Measurements from ENCODE around the gene GPR152. TPM values are rescaled to one million over a fixed set of nuclear protein-coding genes. Genes with fewer than 3 reads are reported as not detected.
"Not testable (repeated sequence)": the region's sequence is repeated elsewhere in the genome, so short reads cannot be mapped to it uniquely, and the experiment has no call there.

The GPR152 gene
- total RNA-seq, 1 experiment from 2014 or later, result not detected

DNA sequence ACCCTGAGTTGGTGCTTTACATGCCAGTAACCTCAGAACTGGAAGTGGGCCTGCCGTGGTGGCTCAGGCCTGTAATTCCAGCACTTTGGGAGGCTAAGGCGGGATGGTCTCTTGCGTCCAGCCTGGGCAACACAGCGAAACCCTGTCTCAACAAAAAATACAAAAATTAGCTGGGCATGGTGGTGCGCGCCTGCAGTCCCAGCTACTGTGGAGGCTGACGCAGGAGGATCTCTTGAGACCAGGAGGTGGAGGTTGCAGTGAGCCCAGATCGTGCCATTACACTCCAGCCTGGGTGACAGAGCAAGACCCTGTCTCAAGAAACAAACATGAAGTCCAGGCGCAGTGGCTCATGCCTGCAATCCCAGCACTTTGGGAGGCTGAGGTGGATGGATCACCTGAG is 49.4 kb downstream of the GPR152 start:
- DNase-seq (ENCODE audit: low read depth, low spot score); H3K9me2 ChIP-seq (ENCODE audit: insufficient read depth); H3K9ac ChIP-seq (ENCODE audit: low read length); H3K4me2 ChIP-seq (ENCODE audit: low read length); H3K27ac ChIP-seq (ENCODE audit: low read depth, low read length); BruUV-seq (replicated peaks); H2AFZ ChIP-seq (ENCODE audit: low read depth, low read length, poor library complexity, severe bottlenecking); H3K27me3 ChIP-seq (ENCODE audit: insufficient read depth, low read length); ATAC-seq; H3K4me3 ChIP-seq (replicated peaks in 1 of 2; ENCODE audit: low read depth in 1 of 2, low read length in 2 of 2); H3K9me3 ChIP-seq (ENCODE audit: control insufficient read depth in 1 of 2, insufficient read depth in 1 of 2, low read depth in 1 of 2, low read length in 2 of 2); H4K20me1 ChIP-seq (ENCODE audit: insufficient read depth); POLR2A ChIA-PET; RAD21 ChIA-PET (ENCODE audit: low non-redundant PET in 1 of 2, low total read pairs in 2 of 2, uncharacterized antibody in 2 of 2, unreplicated experiment in 2 of 2): not testable (repeated sequence)
- H3K36me3 ChIP-seq (ENCODE audit: control insufficient read depth in 1 of 2, insufficient read depth in 2 of 2, low read length in 2 of 2), result peaks cover 2 to 13% of the 10 kb centered on the region in 2 experiments; a peak in 3 of 4 replicates
- CTCF ChIA-PET, result interaction anchor here (2.0 kb wide), 1 partner anchor 51 kb away, joined by 9 read pairs; the partner anchor contains the start of gene POLD4
- intact Hi-C loops (cut with micrococcal nuclease), result loop anchor here (2.0 kb wide), 1 partner anchor 66 kb away; the partner anchor contains the start of gene TMEM134
- peaks cover 9 to 18% of the 10 kb centered on the region in 2 experiments for H3K4me1 ChIP-seq (ENCODE audit: control insufficient read depth in 1 of 2, insufficient read depth in 2 of 2, low read length in 2 of 2)
- H3K79me2 ChIP-seq (ENCODE audit: insufficient read depth, low read length), result peaks cover 24% of the 10 kb centered on the region

DNA sequence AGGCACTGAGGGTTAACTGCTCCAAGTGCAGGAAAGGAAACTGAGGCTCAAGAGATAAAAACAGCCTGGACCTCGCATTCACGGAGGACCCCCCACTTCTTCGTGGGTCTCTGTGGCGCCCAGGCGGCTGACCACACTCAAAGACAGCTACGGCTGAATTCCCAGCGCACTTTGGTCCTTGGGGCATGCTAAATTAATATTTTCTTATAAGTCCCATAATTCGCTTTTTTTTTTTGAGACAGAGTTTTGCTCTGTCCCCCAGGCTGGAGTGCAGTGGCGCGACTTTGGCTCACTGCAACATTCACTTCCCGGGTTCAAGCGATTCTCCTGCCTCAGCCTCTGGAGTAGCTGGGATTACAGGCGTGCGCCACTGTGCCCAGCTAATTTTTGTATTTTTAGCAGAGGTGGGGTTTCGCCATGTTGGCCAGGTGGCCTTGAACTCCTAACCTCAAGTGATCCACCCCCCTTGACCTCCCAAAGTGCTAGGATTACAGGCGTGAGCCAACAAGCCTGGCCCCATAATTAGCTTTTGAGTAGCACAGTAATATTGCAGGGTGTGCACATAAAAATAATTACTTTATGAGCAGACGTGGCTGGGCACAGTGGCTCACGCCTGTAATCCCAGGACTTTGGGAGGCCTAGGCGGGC is 50.2 kb downstream of the GPR152 start:
- H3K27me3 ChIP-seq (ENCODE audit: insufficient read depth, low read length); H2AFZ ChIP-seq (ENCODE audit: low read depth, low read length, poor library complexity, severe bottlenecking); ATAC-seq; H4K20me1 ChIP-seq (ENCODE audit: insufficient read depth); H3K9me2 ChIP-seq (ENCODE audit: insufficient read depth); H3K9me3 ChIP-seq (ENCODE audit: control insufficient read depth in 1 of 2, insufficient read depth in 1 of 2, low read depth in 1 of 2, low read length in 2 of 2); DNase-seq (ENCODE audit: low read depth, low spot score): not testable (repeated sequence)
- Histone ChIP-seq H3K9ac (ENCODE audit: low read length) (peak overlapping the region; percentile 55), H3K4me2 (ENCODE audit: low read length) (peak overlapping the region; percentile 89), H3K79me2 (ENCODE audit: insufficient read depth, low read length) (peaks cover 24% of the 10 kb centered on the region), H3K27ac (ENCODE audit: low read depth, low read length) (peak overlapping the region; percentile 69), H3K4me3 (replicated peaks in 1 of 2; ENCODE audit: low read depth in 1 of 2, low read length in 2 of 2) (peak overlapping the region; percentile 23 to 48), H3K36me3 (ENCODE audit: control insufficient read depth in 1 of 2, insufficient read depth in 2 of 2, low read length in 2 of 2) (peaks cover 9 to 21% of the 10 kb centered on the region in 2 experiments; a peak in 3 of 4 replicates), H3K4me1 (ENCODE audit: control insufficient read depth in 1 of 2, insufficient read depth in 2 of 2, low read length in 2 of 2) (peaks cover 9 to 18% of the 10 kb centered on the region in 2 experiments)
- CTCF ChIA-PET, result interaction anchor here (0.6 to 2.1 kb wide), 19 partner anchors 10 to 553 kb away, joined by 3 to 17 read pairs (median 5); partner anchors contain the start of genes AIP, NUDT8, PITPNM1 and POLD4
- TSS peak; percentile 95 for BruUV-seq (replicated peaks)
- intact Hi-C loops (cut with micrococcal nuclease), result loop anchor here (1.0 to 2.0 kb wide), 2 partner anchors 45 to 66 kb away; partner anchors contain the start of gene TMEM134
- POLR2A ChIA-PET, result interaction anchor here (0.5 to 1.8 kb wide), 5 partner anchors 10 to 80 kb away, joined by 3 to 8 read pairs (median 5); partner anchors contain the start of genes POLD4 and RAD9A
- RAD21 ChIA-PET (ENCODE audit: low non-redundant PET in 1 of 2, low total read pairs in 2 of 2, uncharacterized antibody in 2 of 2, unreplicated experiment in 2 of 2), result interaction anchor here (1.0 to 1.7 kb wide), 4 partner anchors 13 to 81 kb away, joined by 4 to 6 read pairs (median 4); partner anchors contain the start of genes AIP (in 1 of the 2) and TMEM134 (in 1 of the 2)

Measured in HCT116 (cell line).